Dedifferentiated amniotic fluid mesenchymal stem cell (primary cell): ENCODE results near the gene CCK.

Source experiments
- DNase-seq: peaks from one replicate; pipeline ENCODE4 v3.0.0-alpha.2; 2016; ENCODE audit errors: extremely low spot score

Gene CCK

DNA sequence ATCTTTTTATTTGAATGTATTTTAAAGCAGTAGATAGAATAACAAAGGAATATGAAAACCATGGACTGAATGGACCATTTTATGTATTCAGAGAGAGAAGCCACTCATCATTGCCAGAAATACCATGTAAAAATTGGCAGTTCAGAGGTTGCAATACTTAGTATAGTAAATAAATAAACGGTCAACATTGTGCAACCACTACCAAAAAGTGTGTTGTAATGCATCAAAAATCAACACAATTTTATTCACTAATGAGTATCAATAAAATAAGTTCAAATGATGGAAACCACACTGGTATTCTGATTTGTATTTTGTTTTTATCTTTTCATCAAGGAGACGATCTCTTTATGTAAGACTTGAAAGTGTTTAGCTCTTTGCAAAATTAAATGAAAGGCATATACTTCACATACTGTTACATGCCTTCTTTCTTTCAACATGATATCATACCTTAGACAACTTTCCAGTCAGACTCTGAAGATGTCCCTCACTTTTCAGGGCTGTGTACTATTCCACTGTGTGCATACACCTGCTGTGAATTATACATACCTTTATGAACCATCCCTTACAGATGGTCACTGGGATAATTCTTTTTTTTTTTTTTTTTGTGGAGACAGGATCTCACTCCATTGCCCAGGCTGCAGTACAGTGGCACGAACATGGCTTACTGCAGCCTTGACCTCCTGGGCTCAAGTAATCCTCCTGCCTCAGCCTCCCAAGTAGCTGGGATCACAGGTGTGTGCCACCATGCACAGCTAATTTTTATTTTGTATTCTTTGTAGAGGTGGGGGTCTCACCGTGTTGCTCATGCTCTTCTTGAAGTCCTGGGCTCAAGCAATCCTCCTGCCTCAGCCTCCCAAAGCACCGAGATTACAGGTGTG is 40.3 kb downstream of the CCK start:
- DNase-seq = no peak

GRCh38 chr3:42224658-42225421 is 41.1 kb downstream of the CCK start:
- DNase-seq = no peak

GRCh38 chr3:42224178-42224577 is 41.8 kb downstream of the CCK start:
- DNase-seq = no peak

DNA sequence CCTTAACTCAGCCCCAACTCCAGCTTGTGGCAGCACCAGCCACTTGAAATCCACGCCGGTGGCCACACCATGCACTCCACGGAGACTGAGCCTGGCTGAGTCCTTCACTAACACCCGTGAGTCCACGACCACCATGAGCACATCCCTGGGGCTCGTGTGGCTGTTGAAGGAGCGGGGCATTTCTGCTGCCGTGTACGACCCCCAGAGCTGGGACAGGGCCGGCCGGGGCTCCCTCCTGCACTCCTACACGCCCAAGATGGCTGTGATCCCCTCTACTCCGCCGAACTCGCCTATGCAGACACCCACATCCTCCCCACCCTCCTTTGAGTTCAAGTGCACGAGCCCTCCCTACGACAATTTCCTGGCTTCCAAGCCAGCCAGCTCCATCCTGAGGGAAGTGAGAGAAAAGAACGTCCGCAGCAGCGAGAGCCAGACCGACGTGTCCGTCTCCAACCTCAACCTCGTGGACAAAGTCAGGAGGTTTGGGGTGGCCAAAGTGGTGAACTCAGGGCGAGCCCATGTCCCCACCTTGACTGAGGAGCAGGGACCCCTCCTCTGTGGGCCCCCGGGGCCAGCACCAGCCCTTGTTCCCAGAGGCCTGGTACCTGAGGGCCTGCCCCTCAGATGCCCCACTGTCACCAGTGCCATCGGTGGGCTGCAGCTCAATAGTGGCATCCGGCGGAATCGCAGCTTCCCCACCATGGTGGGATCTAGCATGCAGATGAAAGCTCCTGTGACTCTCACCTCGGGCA is 42.9 kb downstream of the CCK start:
- DNase-seq = no peak

DNA sequence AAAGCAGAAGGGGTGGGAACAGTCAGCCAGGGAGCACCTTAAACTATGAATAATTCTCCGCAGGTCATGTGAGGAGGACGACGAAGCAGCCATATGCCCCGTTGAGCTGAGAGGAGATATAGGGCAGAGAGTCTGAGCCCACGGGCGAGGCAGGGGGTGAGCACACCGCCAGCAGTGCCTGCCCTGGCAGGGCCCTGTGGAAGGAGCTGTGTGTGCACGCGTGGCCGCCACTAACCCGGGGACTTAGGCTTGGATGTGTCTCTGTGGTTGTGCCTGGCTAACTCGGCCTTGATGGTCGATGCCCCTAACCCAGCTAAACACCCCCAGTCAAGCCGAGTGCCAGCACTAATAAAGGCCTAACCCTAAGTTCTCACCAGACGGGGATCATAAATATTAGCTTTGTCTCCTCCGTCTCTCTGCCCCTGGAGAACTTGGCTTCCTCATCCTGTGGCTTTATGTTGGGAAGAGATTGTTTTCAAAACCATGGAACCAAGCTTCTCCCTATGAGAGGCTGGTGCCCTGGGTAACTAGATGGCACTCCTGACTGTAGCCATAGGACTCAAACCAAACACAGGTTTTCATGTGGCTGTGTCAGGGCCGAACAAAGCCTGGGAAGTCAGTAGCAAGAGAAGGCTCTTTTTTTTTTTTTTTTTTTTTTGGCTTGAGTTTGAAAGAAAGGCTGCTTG is 45.4 kb downstream of the CCK start:
- no peak for DNase-seq

- no peak for DNase-seq
Measured at GRCh38 chr3:42216931-42217333, 49.1 kb downstream of the CCK start.

DNA sequence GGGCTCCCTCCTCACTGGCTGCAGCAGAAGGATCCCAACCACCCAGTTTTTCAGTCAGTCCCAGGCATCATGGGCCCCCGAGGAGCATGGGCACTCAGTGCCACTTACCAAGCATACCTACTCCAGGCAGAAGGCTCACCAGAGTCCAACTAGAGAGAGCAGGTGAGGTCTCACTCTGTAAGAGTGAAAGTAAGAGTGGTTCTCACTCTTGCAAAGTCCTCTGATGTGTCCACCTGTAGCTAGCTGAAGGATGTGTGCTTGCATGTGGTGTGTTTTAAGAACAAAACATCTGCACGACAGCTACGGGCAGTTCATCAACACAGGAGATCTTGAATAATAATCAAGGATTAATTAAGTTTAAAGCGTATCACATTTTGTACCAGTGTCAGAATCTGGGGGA is 49.7 kb downstream of the CCK start:
- no peak for DNase-seq

DNA sequence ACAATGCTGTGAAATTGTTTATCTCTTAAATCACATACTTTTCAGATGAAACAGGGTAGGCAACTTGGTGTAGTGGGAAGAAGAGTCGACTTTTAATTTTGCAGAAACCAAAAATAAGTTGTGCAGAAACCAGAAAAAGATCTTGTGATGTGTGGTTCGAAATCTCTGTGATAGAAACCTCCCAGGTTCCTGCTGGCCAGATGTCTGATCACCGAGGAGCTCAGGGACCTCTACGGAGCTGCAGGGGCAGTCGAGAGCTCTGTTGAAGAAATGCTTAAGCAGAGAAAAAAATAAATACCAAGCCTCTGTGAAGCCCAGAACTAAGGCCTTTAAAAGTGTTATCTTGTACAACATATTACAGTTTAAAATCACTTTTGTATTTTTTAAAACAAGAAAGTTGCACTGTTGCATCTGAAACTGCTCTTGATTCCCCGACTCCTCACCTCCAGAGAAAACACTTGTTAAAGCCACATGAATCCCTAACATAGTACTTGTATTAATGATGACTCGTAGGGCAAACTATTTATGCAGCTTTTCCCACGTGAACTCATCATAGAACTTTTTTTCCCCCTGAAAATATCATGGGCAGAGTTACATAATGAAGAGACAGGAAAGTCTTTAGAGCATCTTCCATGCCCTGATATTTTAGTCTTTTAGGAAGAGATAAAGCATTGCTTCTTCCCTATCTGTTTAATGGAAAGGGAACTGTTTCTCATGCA is 51.3 kb downstream of the CCK start:
- no peak for DNase-seq

DNA sequence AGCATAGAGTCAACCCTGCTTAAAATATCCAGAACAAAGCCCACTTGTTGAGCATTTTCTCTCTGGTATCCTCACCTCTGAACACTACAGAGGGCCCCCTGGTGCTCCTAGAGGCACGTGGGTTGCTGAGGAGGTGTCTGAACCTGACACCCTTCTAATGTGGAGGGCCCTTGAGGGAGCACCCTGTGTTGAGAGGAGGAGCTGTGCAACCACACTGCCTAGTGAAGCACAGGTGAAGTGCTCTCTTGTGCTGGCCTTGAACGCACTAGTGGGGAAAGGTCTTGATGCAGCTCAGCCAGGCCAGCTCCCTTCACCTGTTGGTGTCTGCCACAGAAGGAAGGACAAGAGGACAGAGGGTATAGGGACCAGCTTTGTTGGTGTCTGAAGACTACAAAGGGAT is 51.9 kb downstream of the CCK start:
- no peak for DNase-seq

- DNase-seq = no peak
Measured at GRCh38 chr3:42213417-42213816, 52.6 kb downstream of the CCK start.

GRCh38 chr3:42210726-42211125 is 55.3 kb downstream of the CCK start:
- no peak for DNase-seq

DNA sequence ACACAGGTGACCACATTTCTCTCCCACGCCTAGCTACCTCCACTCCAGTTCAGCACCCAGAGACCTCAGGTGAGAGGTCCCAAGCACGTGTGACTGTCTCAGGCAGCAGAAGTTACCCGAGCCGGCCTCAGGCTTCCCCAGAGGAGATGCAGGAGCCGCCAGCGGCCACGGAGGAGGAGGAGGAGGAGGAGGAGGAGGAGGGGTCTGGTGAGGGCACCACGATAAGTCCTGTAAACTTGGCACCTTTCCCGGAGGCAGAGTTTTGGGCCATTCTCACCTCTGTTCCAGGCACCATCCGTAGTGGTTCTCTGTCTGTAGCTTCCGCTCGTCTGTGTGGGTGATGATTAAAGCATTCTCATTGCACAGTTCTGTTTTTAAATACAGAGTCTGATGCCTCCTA is 56.1 kb downstream of the CCK start:
- no peak for DNase-seq
